C1 segment of cervical spinal cord (tissue), 14 donors: ENCODE data around the gene TAGAP.
A peak's percentile ranks its signal among the peaks of the same experiment; 100 is the strongest.
"Not testable (repeated sequence)": the region's sequence is repeated elsewhere in the genome, so short reads cannot be mapped to it uniquely, and the experiment has no call there.

Experiments
- DNase-seq, 14 donors: peaks; one replicate each; lab custom pipeline; 2025; lab: John Stamatoyannopoulos, UW

The TAGAP gene

GRCh38 chr6:159012201-159012600 is 32.6 kb downstream of the TAGAP start:
- no peak for DNase-seq

GRCh38 chr6:159010037-159010612 is 34.7 kb downstream of the TAGAP start:
- not testable (repeated sequence) for DNase-seq

- no peak for DNase-seq
These were observed 36.0 kb downstream of the TAGAP start for GRCh38 chr6:159008656-159009288.

- DNase-seq, result no peak
These were observed 37.3 kb downstream of the TAGAP start for GRCh38 chr6:159007510-159007909.

- no peak for DNase-seq
These were observed 39.4 kb downstream of the TAGAP start for GRCh38 chr6:159005436-159005835.

DNA sequence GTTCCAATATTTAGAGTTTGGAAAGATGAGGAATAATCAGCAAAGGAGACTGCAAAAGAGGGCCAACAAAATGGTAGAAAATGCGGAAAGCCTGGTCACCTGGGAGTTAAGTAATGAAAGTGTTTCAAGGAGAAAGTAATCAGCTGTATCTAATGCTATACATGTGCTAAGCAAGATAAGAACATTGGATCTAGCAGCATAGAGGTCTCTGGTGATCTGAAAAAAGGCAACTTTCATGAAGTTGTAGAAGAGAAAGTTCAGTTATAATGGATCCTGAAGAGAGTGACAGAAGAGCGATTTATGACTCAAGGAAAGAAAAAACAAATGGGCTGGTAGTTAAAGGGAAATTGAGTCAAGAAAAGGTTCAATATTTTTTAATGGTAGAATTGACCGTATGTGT is 40.2 kb downstream of the TAGAP start:
- DNase-seq, result no peak

- DNase-seq, result no peak
These were observed 42.2 kb downstream of the TAGAP start for GRCh38 chr6:159002432-159003155.

- peak; percentile 48 to 97 (median 82) for DNase-seq
These were observed 45.0 kb downstream of the TAGAP start, which contains the start of gene RSPH3 for GRCh38 chr6:158999666-159000403. RSPH3 (minus strand) TSS chr6:159000202; CDS start chr6:158999550, 652 bp downstream.

- DNase-seq, result peak in 1 of 14 donors; percentile 56
These were observed 45.6 kb downstream of the TAGAP start for GRCh38 chr6:158999154-158999665.

- DNase-seq, result no peak
These were observed 47.9 kb downstream of the TAGAP start for GRCh38 chr6:158996856-158997255.

GRCh38 chr6:158993639-158994038 is 51.2 kb downstream of the TAGAP start:
- DNase-seq, result no peak

GRCh38 chr6:158991017-158991723 is 53.6 kb downstream of the TAGAP start:
- no peak for DNase-seq

GRCh38 chr6:158989711-158990110 is 55.1 kb downstream of the TAGAP start:
- DNase-seq, result not testable (repeated sequence)

DNA sequence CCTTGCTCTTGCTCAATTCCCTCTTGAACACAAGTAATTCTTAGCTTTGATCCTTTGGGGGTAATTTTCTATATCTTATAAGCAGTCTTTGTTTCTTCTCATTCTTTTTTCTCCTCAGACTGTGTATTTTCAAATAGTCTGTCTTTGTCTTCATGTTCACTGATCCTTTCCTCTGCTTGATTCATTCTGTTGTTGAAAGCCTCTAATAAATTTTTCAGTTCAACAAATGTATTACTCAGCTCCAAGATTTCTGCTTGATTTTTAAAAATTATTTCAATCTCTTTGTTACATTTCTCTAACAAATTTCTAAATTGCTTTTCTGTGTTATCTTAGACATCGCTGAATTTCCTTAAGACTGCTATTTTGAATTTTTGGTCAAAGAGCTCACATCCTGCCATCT is 56.3 kb downstream of the TAGAP start:
- no peak for DNase-seq

- no peak for DNase-seq
These were observed 57.1 kb downstream of the TAGAP start for GRCh38 chr6:158987657-158988056.
